DND-41 (cell line): ENCODE results near the gene DNAJC7.

Source experiments
- ATAC-seq: fragments of 200-7000 bp; cut with Tn5 transposase; 3 replicates; pipeline ENCODE4 v1.9.1; 2021; ENCODE audit warnings: low read depth; ENCODE audit not compliant: insufficient read depth
- DNase-seq: peaks from one replicate; pipeline ENCODE4 v3.0.0-alpha.2; 2020
- H2AFZ ChIP-seq: 2 replicates; pipeline ENCODE4 v1.6.0; 2012; ENCODE audit warnings: low read depth, low read length
- H3K27ac ChIP-seq: 2 replicates; pipeline ENCODE4 v1.5.1; 2012; ENCODE audit warnings: low read length, inconsistent platforms
- H3K27me3 ChIP-seq: fragments of 200-600 bp; sonication (generic); 2 replicates; pipeline ENCODE4 v1.6.0; 2012; ENCODE audit warnings: low read length, mild to moderate bottlenecking, inconsistent platforms; ENCODE audit not compliant: insufficient read depth, poor library complexity
- H3K36me3 ChIP-seq: 2 replicates; pipeline ENCODE4 v1.5.1; 2012; ENCODE audit warnings: low read length, inconsistent platforms; ENCODE audit not compliant: insufficient read depth
- H3K4me1 ChIP-seq: 2 replicates; pipeline ENCODE4 v1.5.1; 2012; ENCODE audit warnings: mild to moderate bottlenecking, low read length; ENCODE audit not compliant: insufficient read depth
- H3K4me2 ChIP-seq: 2 replicates; pipeline ENCODE4 v1.6.0; 2012; ENCODE audit warnings: mild to moderate bottlenecking, moderate library complexity, low read length, inconsistent platforms; ENCODE audit not compliant: insufficient read depth
- H3K4me3 ChIP-seq, 2 experiments: fragments of 200-600 bp in 1 of 2; shearing (Covaris generic) in 1 of 2; 2 replicates each; pipeline ENCODE4 v1.5.1; 2012 to 2016; ENCODE audit warnings: inconsistent platforms in 2 of 2, low read length in 2 of 2, mild to moderate bottlenecking in 2 of 2, low read depth in 1 of 2, moderate library complexity in 1 of 2
- H3K79me2 ChIP-seq: 2 replicates; pipeline ENCODE4 v1.6.0; 2012; ENCODE audit warnings: low read length, inconsistent platforms; ENCODE audit not compliant: insufficient read depth
- H3K9ac ChIP-seq: 2 replicates; pipeline ENCODE4 v1.6.0; 2012; ENCODE audit warnings: low read depth, mild to moderate bottlenecking, inconsistent platforms, low read length, moderate library complexity
- H3K9me3 ChIP-seq: 2 replicates; pipeline ENCODE4 v1.5.1; 2012; ENCODE audit warnings: low read length, moderate library complexity, mild to moderate bottlenecking, inconsistent platforms; ENCODE audit not compliant: insufficient read depth, severe bottlenecking
- H4K20me1 ChIP-seq: 2 replicates; pipeline ENCODE4 v1.6.0; 2012; ENCODE audit warnings: low read length; ENCODE audit not compliant: insufficient read depth
- EZH2 ChIP-seq: IDR thresholded peaks from 3 replicates; pipeline ENCODE4 v1.6.1; 2012; ENCODE audit warnings: borderline replicate concordance, low read depth, mild to moderate bottlenecking, moderate library complexity, low read length, inconsistent platforms; ENCODE audit not compliant: severe bottlenecking
- TF ChIP-seq, protein P1 (sequence below): IDR thresholded peaks from 2 replicates; pipeline ENCODE4 v1.5.1; 2012; ENCODE audit warnings: borderline replicate concordance, low read length, moderate library complexity, mild to moderate bottlenecking; ENCODE audit not compliant: poor library complexity, severe bottlenecking; ENCODE audit errors: extremely low read depth

DNAJC7 gene

DNA sequence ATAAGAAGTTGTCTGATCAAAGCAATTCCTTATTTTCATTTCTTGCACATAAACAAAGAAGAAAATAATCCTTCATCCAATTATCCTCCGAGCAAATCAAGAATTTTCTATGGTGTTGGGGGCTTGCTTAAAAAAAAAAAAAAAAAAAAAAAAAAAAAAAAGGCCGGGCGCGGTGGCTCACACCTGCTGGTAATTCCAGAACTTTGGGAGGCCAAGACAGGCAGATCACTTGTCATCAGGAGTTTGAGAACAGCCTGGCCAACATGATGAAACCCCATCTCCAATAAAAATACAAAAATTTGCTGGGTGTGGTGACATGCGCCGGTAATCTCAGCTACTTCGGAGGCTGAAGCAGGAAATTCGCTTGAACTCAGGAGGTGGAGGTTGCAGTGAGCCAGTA is 31.3 kb downstream of the DNAJC7 start:
- H3K27me3 ChIP-seq: no peaks in the 10 kb centered on the region
- H4K20me1 ChIP-seq: 0 out of 2 replicates have a peak, but pooled peaks cover 2% of the 10 kb centered on the region
- H3K9ac ChIP-seq: no peak overlapping the region
- no peak overlapping the region for H3K4me3 ChIP-seq
- H3K9me3 ChIP-seq: no peaks in the 10 kb centered on the region
- H3K4me2 ChIP-seq: no peak overlapping the region
- no peak overlapping the region for H3K27ac ChIP-seq
- no peak for TF ChIP-seq EZH2
- TF ChIP-seq, protein P1, sequence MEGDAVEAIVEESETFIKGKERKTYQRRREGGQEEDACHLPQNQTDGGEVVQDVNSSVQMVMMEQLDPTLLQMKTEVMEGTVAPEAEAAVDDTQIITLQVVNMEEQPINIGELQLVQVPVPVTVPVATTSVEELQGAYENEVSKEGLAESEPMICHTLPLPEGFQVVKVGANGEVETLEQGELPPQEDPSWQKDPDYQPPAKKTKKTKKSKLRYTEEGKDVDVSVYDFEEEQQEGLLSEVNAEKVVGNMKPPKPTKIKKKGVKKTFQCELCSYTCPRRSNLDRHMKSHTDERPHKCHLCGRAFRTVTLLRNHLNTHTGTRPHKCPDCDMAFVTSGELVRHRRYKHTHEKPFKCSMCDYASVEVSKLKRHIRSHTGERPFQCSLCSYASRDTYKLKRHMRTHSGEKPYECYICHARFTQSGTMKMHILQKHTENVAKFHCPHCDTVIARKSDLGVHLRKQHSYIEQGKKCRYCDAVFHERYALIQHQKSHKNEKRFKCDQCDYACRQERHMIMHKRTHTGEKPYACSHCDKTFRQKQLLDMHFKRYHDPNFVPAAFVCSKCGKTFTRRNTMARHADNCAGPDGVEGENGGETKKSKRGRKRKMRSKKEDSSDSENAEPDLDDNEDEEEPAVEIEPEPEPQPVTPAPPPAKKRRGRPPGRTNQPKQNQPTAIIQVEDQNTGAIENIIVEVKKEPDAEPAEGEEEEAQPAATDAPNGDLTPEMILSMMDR: no peak
- H3K4me1 ChIP-seq: no peaks in the 10 kb centered on the region
- H2AFZ ChIP-seq: no peak overlapping the region
- H3K79me2 ChIP-seq: no peaks in the 10 kb centered on the region
- peaks cover 96% of the 10 kb centered on the region for H3K36me3 ChIP-seq
- DNase-seq (no peak), ATAC-seq (no peak)

DNA sequence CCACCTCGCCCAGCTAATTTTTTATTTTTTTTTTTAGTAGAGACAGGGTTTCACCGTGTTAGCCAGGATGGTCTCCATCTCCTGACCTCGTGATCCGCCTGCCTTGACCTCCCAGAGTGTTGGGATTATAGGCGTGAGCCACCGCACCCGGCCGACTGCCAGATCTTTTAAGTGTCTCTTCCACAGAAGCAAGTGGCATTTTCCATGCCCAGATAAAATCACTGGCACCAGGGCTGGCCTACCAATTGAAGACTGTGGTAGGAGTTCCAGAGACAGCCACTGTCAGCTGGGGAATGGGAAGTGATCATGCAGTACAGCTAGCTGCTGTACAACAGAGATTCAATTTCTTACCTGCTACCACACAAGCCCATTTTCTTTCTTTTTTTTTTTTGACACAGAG is 32.8 kb downstream of the DNAJC7 start:
- ATAC-seq: no peak
- TF ChIP-seq, protein P1: no peak
- no peak for TF ChIP-seq EZH2

DNA sequence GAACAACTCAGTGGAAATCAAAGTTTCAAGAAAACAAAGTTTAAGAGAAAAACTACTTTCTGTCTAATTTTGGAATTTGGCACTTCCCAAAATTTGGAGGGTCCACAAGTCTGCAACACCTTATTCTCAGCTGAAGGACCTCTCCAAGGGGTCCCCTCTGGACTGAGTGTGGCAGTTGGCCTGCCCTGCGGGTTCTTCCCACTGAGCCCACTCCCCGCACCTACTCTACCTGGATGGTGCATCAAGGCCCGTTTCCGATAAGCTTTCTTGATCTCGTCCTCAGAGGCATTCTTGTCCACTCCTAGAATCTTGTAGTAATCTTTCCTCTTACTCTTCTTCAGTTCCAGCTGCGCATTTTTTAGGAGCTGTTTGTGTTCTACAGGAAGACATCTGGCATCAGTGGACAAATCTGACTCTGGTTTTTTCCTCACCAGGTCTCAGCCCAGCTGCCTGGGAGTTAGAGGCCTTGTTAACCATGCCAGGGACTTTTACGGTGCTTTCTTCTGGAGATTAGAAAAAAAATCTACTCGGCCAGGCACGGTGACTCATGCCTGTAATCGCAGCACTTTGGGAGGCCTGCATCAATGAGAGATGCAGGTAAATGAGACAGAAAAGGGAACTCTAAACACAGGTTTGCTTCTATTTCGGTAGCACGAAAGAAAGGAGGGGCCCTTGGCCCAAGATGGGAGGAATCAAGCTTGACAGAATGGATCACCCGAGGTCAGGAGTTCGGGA is 35.0 kb downstream of the DNAJC7 start:
- Histone ChIP-seq H2AFZ (no peak overlapping the region), H3K27me3 (no peaks in the 10 kb centered on the region), H4K20me1 (0 out of 2 replicates have a peak, but pooled peaks cover 5% of the 10 kb centered on the region), H3K4me2 (no peak overlapping the region), H3K79me2 (no peaks in the 10 kb centered on the region), H3K4me3 (no peak overlapping the region), H3K9ac (no peak overlapping the region), H3K36me3 (peaks cover 89% of the 10 kb centered on the region), H3K9me3 (no peaks in the 10 kb centered on the region), H3K27ac (no peak overlapping the region), H3K4me1 (no peaks in the 10 kb centered on the region)
- ATAC-seq (no peak), DNase-seq (no peak)
- TF ChIP-seq EZH2: no peak
- TF ChIP-seq, protein P1: no peak

More for the DNA sequence above, 32.8 kb downstream of the DNAJC7 start:
- no peaks in the 10 kb centered on the region for H3K79me2 ChIP-seq
- no peaks in the 10 kb centered on the region for H3K9me3 ChIP-seq
- H3K4me2 ChIP-seq: no peak overlapping the region
- no peak overlapping the region for H3K9ac ChIP-seq
- no peak overlapping the region for H3K27ac ChIP-seq
- H2AFZ ChIP-seq: no peak overlapping the region
- H3K4me3 ChIP-seq: no peak overlapping the region
- H3K27me3 ChIP-seq: no peaks in the 10 kb centered on the region
- H3K36me3 ChIP-seq: peaks cover 96% of the 10 kb centered on the region
- no peaks in the 10 kb centered on the region for H3K4me1 ChIP-seq
- H4K20me1 ChIP-seq: 0 out of 2 replicates have a peak, but pooled peaks cover 2% of the 10 kb centered on the region
- DNase-seq: no peak
